Neural cell (in vitro differentiated cells): Measurements from ENCODE around the gene JOSD2.
"Not testable (repeated sequence)": the region's sequence is repeated elsewhere in the genome, so short reads cannot be mapped to it uniquely, and the experiment has no call there.

Experiments
- CTCF ChIP-seq: fragments of 450-650 bp; IDR thresholded peaks from 2 replicates; pipeline ENCODE4 v1.5.1; 2014; ENCODE audit warnings: antibody characterized with exemption, mild to moderate bottlenecking, moderate library complexity; ENCODE audit not compliant: poor library complexity, severe bottlenecking
- REST ChIP-seq: IDR thresholded peaks from 2 replicates; pipeline ENCODE4 v1.6.1; 2012; ENCODE audit warnings: borderline replicate concordance

DNA sequence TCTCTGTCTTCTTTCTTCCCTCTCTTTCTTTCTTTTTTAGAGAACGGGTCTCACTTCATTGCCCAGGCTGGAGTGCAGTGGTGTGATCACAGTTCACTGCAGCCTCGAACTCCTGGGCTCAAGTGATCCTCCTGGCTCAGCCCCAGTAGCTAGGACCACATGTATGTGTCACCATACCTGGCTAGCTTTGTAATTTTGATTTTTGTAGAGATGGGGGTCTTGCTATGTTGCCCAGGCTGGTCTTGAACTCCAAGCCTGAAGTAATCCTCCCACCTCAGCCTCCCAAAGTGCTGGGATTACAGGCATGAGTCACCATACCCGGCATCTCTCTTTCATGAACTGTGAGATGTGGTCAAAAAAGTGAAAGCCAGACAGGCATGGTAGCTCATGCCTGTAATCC lies 37.7 kb downstream of the JOSD2 start:
- TF ChIP-seq REST, CTCF: not testable (repeated sequence)
